OCI-LY7 (cell line): Measurements from ENCODE around the gene ATP6V0A1. TPM values are rescaled to one million over a fixed set of nuclear protein-coding genes. Genes with fewer than 3 reads are reported as not detected.

Experiments
- BruUV-seq: library from RNA; stranded (reverse); fragments of 400-500 nt; replicated peaks from 2 replicates; lab custom pipeline; 2021; lab: Mats Ljungman, UMichigan
- CTCF ChIA-PET: fragments of 300-600 bp; sonication (Branson Sonifier 250); formaldehyde crosslinking; loops from one replicate; lab custom pipeline; 2022; ENCODE audit warnings: antibody characterized with exemption; ENCODE audit not compliant: unreplicated experiment; lab: Charles Lee
- POLR2A ChIA-PET: fragments of 300-600 bp; sonication (Branson Sonifier 250); formaldehyde crosslinking; loops from one replicate; lab custom pipeline; 2022; ENCODE audit warnings: antibody characterized with exemption; lab: Charles Lee
- DNase-seq: peaks from one replicate; pipeline ENCODE4 v3.0.0-alpha.2; 2015; ENCODE audit warnings: low spot score
- H2AFZ ChIP-seq: fragments of 200-600 bp; sonication (generic), shearing (Covaris generic); 2 replicates; pipeline ENCODE4 v1.6.1; 2014; ENCODE audit warnings: mild to moderate bottlenecking, antibody characterized with exemption, low read length, moderate library complexity
- H3K27ac ChIP-seq: fragments of 200-600 bp; sonication (generic); 2 replicates; pipeline ENCODE4 v1.5.1; 2014; ENCODE audit warnings: mixed run types, low read depth, mild to moderate bottlenecking, moderate library complexity, low read length, inconsistent platforms; ENCODE audit not compliant: poor library complexity, severe bottlenecking
- H3K36me3 ChIP-seq: fragments of 200-600 bp; sonication (generic); 2 replicates; pipeline ENCODE4 v1.6.1; 2014; ENCODE audit warnings: mild to moderate bottlenecking, antibody characterized with exemption, low read length, moderate library complexity, mixed read lengths; ENCODE audit not compliant: insufficient read depth
- H3K4me1 ChIP-seq: fragments of 200-600 bp; sonication (generic); 2 replicates; pipeline ENCODE4 v1.5.1; 2014; ENCODE audit warnings: mild to moderate bottlenecking, low read length; ENCODE audit not compliant: insufficient read depth, poor library complexity, severe bottlenecking
- H3K4me2 ChIP-seq: fragments of 200-600 bp; sonication (generic); 2 replicates; pipeline ENCODE4 v1.6.1; 2014; ENCODE audit warnings: mild to moderate bottlenecking, low read length
- H3K4me3 ChIP-seq: fragments of 200-600 bp; sonication (generic); 2 replicates; pipeline ENCODE4 v1.5.1; 2014; ENCODE audit warnings: mild to moderate bottlenecking, low read depth, low read length; ENCODE audit not compliant: poor library complexity, severe bottlenecking
- H3K79me2 ChIP-seq: fragments of 200-600 bp; sonication (generic); 2 replicates; pipeline ENCODE4 v1.6.1; 2016; ENCODE audit warnings: low read depth, mild to moderate bottlenecking, low read length, moderate library complexity, mixed read lengths; ENCODE audit not compliant: insufficient read depth
- H3K9me2 ChIP-seq: fragments of 200-600 bp; sonication (generic); 2 replicates; pipeline ENCODE4 v1.6.1; 2016; ENCODE audit warnings: mild to moderate bottlenecking, low read length, mixed read lengths; ENCODE audit not compliant: insufficient read depth
- H3K9me3 ChIP-seq: fragments of 200-600 bp; sonication (generic); 2 replicates; pipeline ENCODE4 v1.6.1; 2014; ENCODE audit warnings: mild to moderate bottlenecking, mixed run types, low read length, mixed read lengths
- H4K20me1 ChIP-seq: fragments of 200-600 bp; sonication (generic); 2 replicates; pipeline ENCODE4 v1.6.1; 2014; ENCODE audit warnings: mild to moderate bottlenecking, antibody characterized with exemption, low read length, moderate library complexity, mixed read lengths; ENCODE audit not compliant: insufficient read depth
- EZH2phosphoT487 ChIP-seq: fragments of 200-600 bp; sonication (generic); IDR thresholded peaks from 2 replicates; pipeline ENCODE4 v1.6.1; 2018; ENCODE audit warnings: low read depth, borderline replicate concordance, mild to moderate bottlenecking, mixed run types, antibody characterized with exemption, low read length, moderate library complexity, mixed read lengths
- intact Hi-C: fragments of 100-400 bp; cut with micrococcal nuclease; formaldehyde crosslinking; loops from one replicate; pipeline ENCODE4 v1.10.0; 2022; ENCODE audit not compliant: unreplicated experiment
- total RNA-seq, 2 experiments: library from RNA; depleted of rRNA in 1 of 2; stranded (reverse); fragments of >200 nt in 1 of 2; shearing (Covaris generic) in 1 of 2; gene quantifications; 2 replicates each; pipeline ENCODE4 v1.2.3, GENCODE V29; 2014 to 2022
- TF ChIP-seq, protein P1 (sequence below): fragments of 200-600 bp; sonication (generic); conservative IDR thresholded peaks from 2 replicates; pipeline ENCODE4 v1.5.1; 2014; ENCODE audit warnings: mild to moderate bottlenecking, antibody characterized with exemption, low read length, moderate library complexity, mixed read lengths

Gene ATP6V0A1
- total RNA-seq, 2 experiments from 2014 or later: 19.8 to 46.9 TPM

DNA sequence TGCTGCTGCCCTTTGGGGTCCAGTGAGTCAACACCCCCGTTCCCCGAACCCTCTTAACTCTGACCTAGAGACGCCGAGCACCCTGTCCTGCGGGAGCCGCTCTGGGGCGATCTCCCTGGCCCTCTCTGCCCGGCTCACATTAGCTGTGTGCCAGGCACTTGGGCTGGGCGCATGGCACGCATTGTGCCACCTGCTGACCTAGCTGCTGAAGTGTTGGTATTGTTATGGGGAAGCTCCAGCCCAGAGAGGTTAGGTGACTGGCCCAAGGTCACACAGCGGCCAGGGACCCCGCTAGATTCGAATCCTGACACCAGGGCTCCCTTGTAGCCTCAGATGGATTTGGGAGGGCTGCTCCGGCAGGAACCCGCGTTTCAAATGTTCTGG lies 95.2 kb downstream of the ATP6V0A1 start:
- DNase-seq: no peak
- Histone ChIP-seq H3K4me2 (peak overlapping the region; percentile 86), H3K9me2 (no peaks in the 10 kb centered on the region), H3K9me3 (no peaks in the 10 kb centered on the region), H3K36me3 (no peaks in the 10 kb centered on the region), H3K4me1 (peaks cover 23% of the 10 kb centered on the region), H2AFZ (peak overlapping the region; percentile 54; the same call in 1 of the 2 replicates), H4K20me1 (no peaks in the 10 kb centered on the region), H3K79me2 (no peaks in the 10 kb centered on the region), H3K4me3 (peak overlapping the region; percentile 87), H3K27ac (peak overlapping the region; percentile 64)
- BruUV-seq: no TSS peak
- intact Hi-C loops: no loop called here
- CTCF ChIA-PET: no interaction called here
- TF ChIP-seq, protein P1, sequence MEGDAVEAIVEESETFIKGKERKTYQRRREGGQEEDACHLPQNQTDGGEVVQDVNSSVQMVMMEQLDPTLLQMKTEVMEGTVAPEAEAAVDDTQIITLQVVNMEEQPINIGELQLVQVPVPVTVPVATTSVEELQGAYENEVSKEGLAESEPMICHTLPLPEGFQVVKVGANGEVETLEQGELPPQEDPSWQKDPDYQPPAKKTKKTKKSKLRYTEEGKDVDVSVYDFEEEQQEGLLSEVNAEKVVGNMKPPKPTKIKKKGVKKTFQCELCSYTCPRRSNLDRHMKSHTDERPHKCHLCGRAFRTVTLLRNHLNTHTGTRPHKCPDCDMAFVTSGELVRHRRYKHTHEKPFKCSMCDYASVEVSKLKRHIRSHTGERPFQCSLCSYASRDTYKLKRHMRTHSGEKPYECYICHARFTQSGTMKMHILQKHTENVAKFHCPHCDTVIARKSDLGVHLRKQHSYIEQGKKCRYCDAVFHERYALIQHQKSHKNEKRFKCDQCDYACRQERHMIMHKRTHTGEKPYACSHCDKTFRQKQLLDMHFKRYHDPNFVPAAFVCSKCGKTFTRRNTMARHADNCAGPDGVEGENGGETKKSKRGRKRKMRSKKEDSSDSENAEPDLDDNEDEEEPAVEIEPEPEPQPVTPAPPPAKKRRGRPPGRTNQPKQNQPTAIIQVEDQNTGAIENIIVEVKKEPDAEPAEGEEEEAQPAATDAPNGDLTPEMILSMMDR: no peak
- no peak for TF ChIP-seq EZH2phosphoT487
- POLR2A ChIA-PET: no interaction called here

- H3K9me3 ChIP-seq: no peaks in the 10 kb centered on the region
- intact Hi-C loops: no loop called here
- H3K79me2 ChIP-seq: no peaks in the 10 kb centered on the region
- peaks cover 26% of the 10 kb centered on the region for H3K4me1 ChIP-seq
- CTCF ChIA-PET: no interaction called here
- H3K4me2 ChIP-seq: peak overlapping the region; percentile 86
- POLR2A ChIA-PET: no interaction called here
- BruUV-seq: TSS peak; percentile 60
- no peak for TF ChIP-seq EZH2phosphoT487
- TF ChIP-seq, protein P1: no peak
- H4K20me1 ChIP-seq: no peaks in the 10 kb centered on the region
- H3K27ac ChIP-seq: peak overlapping the region; percentile 64
- H2AFZ ChIP-seq: peak overlapping the region; percentile 54; the same call in 1 of the 2 replicates
- H3K36me3 ChIP-seq: no peaks in the 10 kb centered on the region
- peak; percentile 93 for DNase-seq
- no peaks in the 10 kb centered on the region for H3K9me2 ChIP-seq
- H3K4me3 ChIP-seq: peak overlapping the region; percentile 87
Measured at GRCh38 chr17:42554250-42555121, 95.8 kb downstream of the ATP6V0A1 start.

DNA sequence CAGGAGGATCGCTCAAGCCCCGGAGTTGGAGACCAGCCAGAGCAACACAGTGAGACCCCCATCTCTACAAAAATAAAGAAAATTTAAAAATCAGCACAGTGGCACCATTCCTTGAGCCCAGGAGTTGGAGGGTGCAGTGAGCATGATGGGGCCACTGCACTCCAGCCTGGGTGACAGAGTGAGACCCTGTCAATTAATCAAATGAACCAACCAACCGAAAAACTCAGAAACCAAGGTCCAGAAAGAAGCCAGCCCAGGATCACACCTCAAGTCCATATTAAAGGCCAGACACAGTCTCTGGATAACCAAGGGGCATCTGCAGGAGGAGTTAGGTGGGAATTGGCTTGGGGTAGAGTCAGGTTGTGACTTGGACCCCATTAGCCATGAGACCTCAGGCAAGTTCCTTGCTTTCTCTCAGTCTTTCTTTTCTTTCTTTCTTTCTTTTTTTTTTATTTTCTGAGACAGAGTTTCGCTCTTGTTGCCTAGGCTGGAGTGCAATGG lies 96.5 kb downstream of the ATP6V0A1 start:
- CTCF ChIA-PET: no interaction called here
- Histone ChIP-seq H3K36me3 (no peaks in the 10 kb centered on the region), H3K79me2 (no peaks in the 10 kb centered on the region), H4K20me1 (no peaks in the 10 kb centered on the region), H3K4me1 (peaks cover 29% of the 10 kb centered on the region), H3K9me3 (no peaks in the 10 kb centered on the region), H3K9me2 (no peaks in the 10 kb centered on the region), H3K4me3 (peak overlapping the region; percentile 87), H3K27ac (peak overlapping the region; percentile 64), H2AFZ (peak overlapping the region; percentile 54; the same call in 1 of the 2 replicates), H3K4me2 (peak overlapping the region; percentile 86)
- BruUV-seq: TSS peak; percentile 93
- intact Hi-C loops: no loop called here
- DNase-seq: no peak
- POLR2A ChIA-PET: no interaction called here
- TF ChIP-seq, protein P1: no peak
- TF ChIP-seq EZH2phosphoT487: no peak
